Naive thymus-derived CD8-positive, alpha-beta T cell (primary cell): ENCODE measurements around the gene ST6GALNAC1. TPM values are rescaled to one million over a fixed set of nuclear protein-coding genes. Genes with fewer than 3 reads are reported as not detected.

ENCODE experiments used
- ATAC-seq, 2 donors: fragments of 150-1000 bp; cut with Tn5 transposase in 1 of 2; sonication (Bioruptor Pico), chemical (Tn5 transposase) in 1 of 2; 1 replicate in 1 of 2; 2 replicates in 1 of 2; pipeline ENCODE4 v1.10.0; 2021; ENCODE audit warnings: mild to moderate bottlenecking in 2 of 2, moderate library complexity in 2 of 2
- POLR2A ChIA-PET: fragments of 350-600 bp; sonication (Branson Sonifier 250); formaldehyde crosslinking; loops from one replicate; lab custom pipeline; 2021; ENCODE audit warnings: antibody characterized with exemption; lab: Charles Lee
- DNase-seq, 10 donors: peaks; one replicate each; pipeline versions ENCODE4 v3.0.0 to v3.0.0-alpha.2; 2020 to 2022
- H3K27ac Mint-ChIP-seq, 10 donors: one replicate each; pipeline ENCODE4 v1.8.0; 2020 to 2022; ENCODE audit warnings: mild to moderate bottlenecking in 10 of 10, mixed read lengths in 10 of 10, moderate library complexity in 4 of 10, inconsistent platforms in 1 of 10
- H3K27me3 Mint-ChIP-seq, 5 donors: one replicate each; pipeline ENCODE4 v1.8.0; 2021 to 2022; ENCODE audit warnings: mixed read lengths in 5 of 5
- H3K36me3 Mint-ChIP-seq, 3 donors: one replicate each; pipeline ENCODE4 v1.8.0; 2020 to 2022; ENCODE audit warnings: mixed read lengths in 3 of 3, mild to moderate bottlenecking in 2 of 3, inconsistent platforms in 1 of 3
- H3K4me1 Mint-ChIP-seq, 4 donors: one replicate each; pipeline ENCODE4 v1.8.0; 2021 to 2022; ENCODE audit warnings: mixed read lengths in 4 of 4
- H3K4me3 Mint-ChIP-seq, 10 donors: one replicate each; pipeline ENCODE4 v1.8.0; 2020 to 2022; ENCODE audit warnings: mild to moderate bottlenecking in 10 of 10, mixed read lengths in 10 of 10, moderate library complexity in 6 of 10, inconsistent platforms in 1 of 10
- H3K9me3 Mint-ChIP-seq, 9 donors: one replicate each; pipeline ENCODE4 v1.8.0; 2020 to 2022; ENCODE audit warnings: mixed read lengths in 9 of 9, mild to moderate bottlenecking in 3 of 9, inconsistent platforms in 1 of 9, moderate library complexity in 1 of 9
- polyA plus RNA-seq, 3 donors: library from polyadenylated mRNA; unstranded; fragments of 300-500 nt; fragmentation: Illumina TruSeq; gene quantifications; one replicate each; pipeline ENCODE4 v1.2.3, GENCODE V29; 2021
- total RNA-seq, 8 experiments: library from RNA in 2 of 8; stranded (reverse) in 2 of 8; gene quantifications; one replicate each; pipeline ENCODE4 v1.2.3 and lab custom pipeline; 2021 to 2026

ST6GALNAC1 gene
- total and polyA plus RNA-seq, 5 experiments from 2014 or later, result 0.07 to 0.52 TPM; not detected in 3

- Mint-ChIP-seq H3K9me3 (no peaks in the 10 kb centered on the region), H3K27ac (peak overlapping the region in 5 of 10 donors; percentile 41 to 74 (median 68)), H3K4me1 (peaks cover 13 to 30% (median 29%) of the 10 kb centered on the region in 4 donors), H3K4me3 (peak overlapping the region in 2 of 10 donors; percentile 24 to 64), H3K36me3 (no peaks in the 10 kb centered on the region), H3K27me3 (no peaks in the 10 kb centered on the region)
- ATAC-seq, result no peak
- POLR2A ChIA-PET, result interaction anchor here (1.1 kb wide), 1 partner anchor 13 kb away, joined by 3 read pairs; no protein-coding TSS in a partner anchor
- no peak for DNase-seq
These were observed 14.7 kb upstream of the ST6GALNAC1 start for GRCh38 chr17:76658242-76658662.

- H3K9me3 Mint-ChIP-seq, result no peaks in the 10 kb centered on the region
- ATAC-seq (no peak), DNase-seq (no peak)
- no peak overlapping the region for H3K4me3 Mint-ChIP-seq
- POLR2A ChIA-PET, result interaction anchor here (1.1 kb wide), 1 partner anchor 13 kb away, joined by 3 read pairs; no protein-coding TSS in a partner anchor
- H3K27ac Mint-ChIP-seq, result peak overlapping the region in 3 of 10 donors; percentile 31 to 68 (median 59)
- H3K36me3 Mint-ChIP-seq, result no peaks in the 10 kb centered on the region
- no peaks in the 10 kb centered on the region for H3K27me3 Mint-ChIP-seq
- H3K4me1 Mint-ChIP-seq, result peaks cover 13 to 30% (median 29%) of the 10 kb centered on the region in 4 donors
These were observed 14.1 kb upstream of the ST6GALNAC1 start for GRCh38 chr17:76657505-76658241.

- no peak for ATAC-seq
- POLR2A ChIA-PET, result interaction anchor here (1.0 kb wide), 1 partner anchor 74 kb away, joined by 3 read pairs; no protein-coding TSS in a partner anchor
These were observed 10.9 kb upstream of the ST6GALNAC1 start for GRCh38 chr17:76654408-76654807.

GRCh38 chr17:76650504-76650903 is 6.9 kb upstream of the ST6GALNAC1 start:
- H3K27me3 Mint-ChIP-seq, result peaks cover 0 to 10% (median 1%) of the 10 kb centered on the region in 5 donors
- H3K27ac Mint-ChIP-seq, result no peak overlapping the region
- POLR2A ChIA-PET, result no interaction called here
- H3K9me3 Mint-ChIP-seq, result peaks cover 0 to 10% (median 4%) of the 10 kb centered on the region in 9 donors
- peaks cover 0 to 7% (median 1%) of the 10 kb centered on the region in 4 donors for H3K4me1 Mint-ChIP-seq
- DNase-seq, result no peak
- ATAC-seq, result no peak
- peaks cover 0 to 8% (median 8%) of the 10 kb centered on the region in 3 donors for H3K36me3 Mint-ChIP-seq
- no peak overlapping the region for H3K4me3 Mint-ChIP-seq

More at GRCh38 chr17:76654408-76654807, 10.9 kb upstream of the ST6GALNAC1 start:
- Mint-ChIP-seq H3K27ac (peak overlapping the region in 1 of 10 donors; percentile 43), H3K27me3 (peaks cover 0 to 10% (median 1%) of the 10 kb centered on the region in 5 donors), H3K4me3 (no peak overlapping the region), H3K4me1 (peaks cover 5 to 16% (median 12%) of the 10 kb centered on the region in 4 donors), H3K9me3 (no peaks in the 10 kb centered on the region), H3K36me3 (no peaks in the 10 kb centered on the region)
- DNase-seq, result no peak

GRCh38 chr17:76646712-76647111 is 3.2 kb upstream of the ST6GALNAC1 start:
- Mint-ChIP-seq H3K27ac (no peak overlapping the region), H3K9me3 (peaks cover 0 to 10% (median 4%) of the 10 kb centered on the region in 9 donors), H3K27me3 (peaks cover 0 to 5% (median 1%) of the 10 kb centered on the region in 5 donors), H3K36me3 (peaks cover 0 to 8% (median 8%) of the 10 kb centered on the region in 3 donors), H3K4me3 (no peak overlapping the region), H3K4me1 (peaks cover 6 to 26% (median 13%) of the 10 kb centered on the region in 4 donors)
- ATAC-seq (no peak), DNase-seq (no peak)
- POLR2A ChIA-PET, result no interaction called here

GRCh38 chr17:76645481-76645880 is 1.9 kb upstream of the ST6GALNAC1 start:
- Mint-ChIP-seq H3K4me3 (no peak overlapping the region), H3K4me1 (peaks cover 3 to 21% (median 13%) of the 10 kb centered on the region in 4 donors), H3K27ac (peak overlapping the region in 1 of 10 donors; percentile 9), H3K27me3 (no peaks in the 10 kb centered on the region), H3K9me3 (peaks cover 0 to 10% (median 4%) of the 10 kb centered on the region in 9 donors), H3K36me3 (peaks cover 0 to 8% (median 8%) of the 10 kb centered on the region in 3 donors)
- ATAC-seq (no peak), DNase-seq (no peak)
- POLR2A ChIA-PET, result no interaction called here

GRCh38 chr17:76644995-76645394 is 1.4 kb upstream of the ST6GALNAC1 start:
- ATAC-seq (no peak), DNase-seq (no peak)
- peaks cover 3 to 21% (median 13%) of the 10 kb centered on the region in 4 donors for H3K4me1 Mint-ChIP-seq
- H3K9me3 Mint-ChIP-seq, result peaks cover 0 to 10% (median 4%) of the 10 kb centered on the region in 9 donors
- no peaks in the 10 kb centered on the region for H3K27me3 Mint-ChIP-seq
- POLR2A ChIA-PET, result interaction anchor here (2.1 kb wide), 1 partner anchor 27 kb away, joined by 7 read pairs; no protein-coding TSS in a partner anchor
- H3K36me3 Mint-ChIP-seq, result peaks cover 0 to 8% (median 8%) of the 10 kb centered on the region in 3 donors
- no peak overlapping the region for H3K4me3 Mint-ChIP-seq
- H3K27ac Mint-ChIP-seq, result peak overlapping the region in 1 of 10 donors; percentile 46

- DNase-seq (no peak), ATAC-seq (no peak)
- Mint-ChIP-seq H3K27me3 (peaks cover 0 to 3% (median 1%) of the 10 kb centered on the region in 5 donors), H3K36me3 (peaks cover 0 to 8% (median 8%) of the 10 kb centered on the region in 3 donors), H3K4me1 (peaks cover 5 to 21% (median 13%) of the 10 kb centered on the region in 4 donors), H3K9me3 (peaks cover 0 to 10% (median 4%) of the 10 kb centered on the region in 9 donors), H3K27ac (peak overlapping the region in 2 of 10 donors; percentile 20 to 50), H3K4me3 (peak overlapping the region in 2 of 10 donors; percentile 27 to 50)
- POLR2A ChIA-PET, result interaction anchor here (0.7 to 2.1 kb wide), 2 partner anchors 18 to 29 kb away, joined by 4 to 7 read pairs; no protein-coding TSS in a partner anchor
These were observed 563 bp downstream of the ST6GALNAC1 start for GRCh38 chr17:76642994-76643393.

- POLR2A ChIA-PET, result interaction anchor here (0.6 to 0.7 kb wide), 2 partner anchors 19 to 708 kb away, joined by 4 read pairs; no protein-coding TSS in a partner anchor
- Mint-ChIP-seq H3K9me3 (peaks cover 0 to 10% (median 4%) of the 10 kb centered on the region in 9 donors), H3K4me1 (peaks cover 5 to 21% (median 13%) of the 10 kb centered on the region in 4 donors), H3K4me3 (no peak overlapping the region), H3K27me3 (peaks cover 0 to 3% (median 1%) of the 10 kb centered on the region in 5 donors), H3K36me3 (peaks cover 0 to 8% (median 8%) of the 10 kb centered on the region in 3 donors), H3K27ac (no peak overlapping the region)
- DNase-seq (no peak), ATAC-seq (no peak)
These were observed 1.5 kb downstream of the ST6GALNAC1 start for GRCh38 chr17:76642032-76642561.

GRCh38 chr17:76641501-76641900 is 2.1 kb downstream of the ST6GALNAC1 start:
- DNase-seq, result no peak
- Mint-ChIP-seq H3K4me1 (peaks cover 5 to 21% (median 13%) of the 10 kb centered on the region in 4 donors), H3K36me3 (peaks cover 0 to 6% (median 5%) of the 10 kb centered on the region in 3 donors), H3K27me3 (peaks cover 0 to 3% (median 1%) of the 10 kb centered on the region in 5 donors), H3K27ac (no peak overlapping the region), H3K4me3 (no peak overlapping the region), H3K9me3 (peaks cover 0 to 6% (median under 1%) of the 10 kb centered on the region in 9 donors)
- no peak for ATAC-seq
- POLR2A ChIA-PET, result no interaction called here

- ATAC-seq (no peak), DNase-seq (no peak)
- peaks cover 0 to 3% (median 1%) of the 10 kb centered on the region in 5 donors for H3K27me3 Mint-ChIP-seq
- no peaks in the 10 kb centered on the region for H3K9me3 Mint-ChIP-seq
- H3K4me1 Mint-ChIP-seq, result peaks cover 5 to 21% (median 13%) of the 10 kb centered on the region in 4 donors
- no peak overlapping the region for H3K27ac Mint-ChIP-seq
- no peaks in the 10 kb centered on the region for H3K36me3 Mint-ChIP-seq
- POLR2A ChIA-PET, result no interaction called here
- no peak overlapping the region for H3K4me3 Mint-ChIP-seq
These were observed 2.8 kb downstream of the ST6GALNAC1 start for GRCh38 chr17:76640550-76641380.

GRCh38 chr17:76638263-76638662 is 5.3 kb downstream of the ST6GALNAC1 start:
- peaks cover 0 to 7% (median 3%) of the 10 kb centered on the region in 5 donors for H3K27me3 Mint-ChIP-seq
- H3K9me3 Mint-ChIP-seq, result no peaks in the 10 kb centered on the region
- H3K36me3 Mint-ChIP-seq, result no peaks in the 10 kb centered on the region
- ATAC-seq (no peak), DNase-seq (no peak)
- POLR2A ChIA-PET, result no interaction called here
- peaks cover 2 to 4% (median 3%) of the 10 kb centered on the region in 4 donors for H3K4me1 Mint-ChIP-seq
- no peak overlapping the region for H3K27ac Mint-ChIP-seq
- no peak overlapping the region for H3K4me3 Mint-ChIP-seq
